Astrocyte (in vitro differentiated cells and primary cell): ENCODE data around the gene TAF1B.

Experiments
- CTCF ChIP-seq: IDR thresholded peaks from 2 replicates; pipeline ENCODE4 v1.5.1; 2011; ENCODE audit warnings: low read depth, mild to moderate bottlenecking, inconsistent platforms, low read length, moderate library complexity; ENCODE audit not compliant: insufficient read depth
- EZH2 ChIP-seq: IDR thresholded peaks from 2 replicates; pipeline ENCODE4 v1.6.1; 2012; ENCODE audit warnings: mild to moderate bottlenecking, low read length, inconsistent platforms; ENCODE audit not compliant: insufficient read depth

DNA sequence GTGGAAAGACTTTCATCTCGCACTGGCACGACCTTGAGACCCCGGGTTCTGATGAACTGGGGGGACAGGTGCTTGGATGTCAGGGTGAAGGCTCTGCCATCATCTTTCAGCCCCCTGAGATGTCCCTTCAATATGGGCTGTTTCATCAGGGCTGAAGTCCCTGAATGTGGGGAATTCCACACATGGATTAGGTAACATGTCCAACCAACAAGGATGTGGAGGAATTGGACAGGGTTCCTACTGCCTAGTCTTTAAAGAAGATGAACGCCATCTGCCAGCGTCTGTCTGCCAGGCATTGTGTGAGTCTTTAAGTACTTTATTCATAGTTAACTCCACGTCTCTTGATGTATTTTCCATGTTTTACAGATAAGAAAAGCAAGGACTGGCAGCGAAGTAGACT lies 102.3 kb downstream of the TAF1B start:
- TF ChIP-seq CTCF (no peak), EZH2 (no peak)
